HepG2 (cell line): ENCODE measurements around the gene VPS37D. TPM values are rescaled to one million over a fixed set of nuclear protein-coding genes. Genes with fewer than 3 reads are reported as not detected.

Source experiments
- CBX2 ChIP-seq, 2 experiments: fragments of 200-600 bp in 1 of 2; sonication (generic); formaldehyde crosslinking in 1 of 2; IDR thresholded peaks; 2 replicates each; pipeline versions ENCODE4 v1.7.0 to v1.8.1; 2018 to 2022; ENCODE audit warnings: low read depth in 2 of 2, low read length in 1 of 2, mild to moderate bottlenecking in 1 of 2, missing genetic modification reagents in 1 of 2
- DMAP1 ChIP-seq: IDR thresholded peaks from 2 replicates; pipeline ENCODE4 v1.6.1; 2016
- E2F5 ChIP-seq: sonication (generic); formaldehyde crosslinking; conservative IDR thresholded peaks from 2 replicates; pipeline ENCODE4 v1.4.0; 2020; ENCODE audit warnings: missing genetic modification reagents
- FOXK1 ChIP-seq: sonication (generic); formaldehyde crosslinking; IDR thresholded peaks from 2 replicates; pipeline ENCODE4 v1.4.0; 2020; ENCODE audit warnings: low read depth, missing genetic modification reagents, borderline replicate concordance
- GTF3A ChIP-seq: sonication (generic); formaldehyde crosslinking; conservative IDR thresholded peaks from 2 replicates; pipeline ENCODE4 v1.4.0; 2020; ENCODE audit warnings: mild to moderate bottlenecking, missing genetic modification reagents
- KDM2A ChIP-seq: sonication (generic); formaldehyde crosslinking; IDR thresholded peaks from 2 replicates; pipeline ENCODE4 v1.4.0; 2020; ENCODE audit warnings: low read depth, missing genetic modification reagents, borderline replicate concordance
- MEIS2 ChIP-seq: sonication (generic); formaldehyde crosslinking; IDR thresholded peaks from 2 replicates; pipeline ENCODE4 v1.9.0; 2021; ENCODE audit warnings: mild to moderate bottlenecking, missing genetic modification reagents
- MLX ChIP-seq: IDR thresholded peaks from 2 replicates; pipeline ENCODE4 v1.6.1; 2016
- NCOR1 ChIP-seq: fragments of 200-600 bp; sonication (generic); IDR thresholded peaks from 2 replicates; pipeline ENCODE4 v1.7.0; 2017; ENCODE audit warnings: antibody characterized with exemption, low read length, borderline replicate concordance
- NFKB2 ChIP-seq: sonication (generic); formaldehyde crosslinking; IDR thresholded peaks from 2 replicates; pipeline ENCODE4 v1.4.0; 2020; ENCODE audit warnings: missing genetic modification reagents, borderline replicate concordance
- NFYC ChIP-seq: IDR thresholded peaks from 2 replicates; pipeline ENCODE4 v1.6.1; 2016; ENCODE audit warnings: missing genetic modification reagents, missing compliant biosample characterization
- SMAD1 ChIP-seq: sonication (generic); formaldehyde crosslinking; IDR thresholded peaks from 2 replicates; pipeline ENCODE4 v1.4.0; 2020; ENCODE audit warnings: missing genetic modification reagents, low read depth, mild to moderate bottlenecking, borderline replicate concordance
- TBP ChIP-seq: sonication (generic); formaldehyde crosslinking; IDR thresholded peaks from 2 replicates; pipeline ENCODE4 v1.5.0; 2020; ENCODE audit warnings: missing genetic modification reagents
- TRIM22 ChIP-seq: fragments of 450-650 bp; IDR thresholded peaks from 2 replicates; pipeline ENCODE4 v1.6.1; 2017
- U2AF2 ChIP-seq: fragments of 200-400 bp; formaldehyde crosslinking; IDR thresholded peaks from 2 replicates; pipeline ENCODE4 v1.6.1; 2017; ENCODE audit warnings: low read depth, mild to moderate bottlenecking, low read length
- ZBTB10 ChIP-seq: sonication (generic); formaldehyde crosslinking; IDR thresholded peaks from 2 replicates; pipeline ENCODE4 v1.4.0; 2020; ENCODE audit warnings: missing genetic modification reagents, borderline replicate concordance
- ZFP90 ChIP-seq: sonication (generic); formaldehyde crosslinking; IDR thresholded peaks from 2 replicates; pipeline ENCODE4 v1.8.0; 2022; ENCODE audit warnings: missing genetic modification reagents, mild to moderate bottlenecking, inconsistent platforms, borderline replicate concordance
- ZNF124 ChIP-seq: sonication (generic); formaldehyde crosslinking; IDR thresholded peaks from 2 replicates; pipeline ENCODE4 v1.4.0; 2020; ENCODE audit warnings: missing genetic modification reagents
- ZNF232 ChIP-seq: sonication (generic); formaldehyde crosslinking; IDR thresholded peaks from 2 replicates; pipeline ENCODE4 v1.4.0; 2020; ENCODE audit warnings: missing genetic modification reagents, borderline replicate concordance
- ZNF326 ChIP-seq: sonication (generic); formaldehyde crosslinking; IDR thresholded peaks from 2 replicates; pipeline ENCODE4 v1.4.0; 2020; ENCODE audit warnings: missing genetic modification reagents, borderline replicate concordance
- ZNF354B ChIP-seq: sonication (generic); formaldehyde crosslinking; IDR thresholded peaks from 2 replicates; pipeline ENCODE4 v1.8.0; 2022; ENCODE audit warnings: mild to moderate bottlenecking, missing genetic modification reagents
- ZNF549 ChIP-seq: sonication (generic); formaldehyde crosslinking; IDR thresholded peaks from 2 replicates; pipeline ENCODE4 v1.5.0; 2020; ENCODE audit warnings: missing genetic modification reagents
- ZNF558 ChIP-seq: sonication (generic); formaldehyde crosslinking; IDR thresholded peaks from 2 replicates; pipeline ENCODE4 v1.9.0; 2022; ENCODE audit warnings: mild to moderate bottlenecking, missing genetic modification reagents, borderline replicate concordance
- ZNF569 ChIP-seq: sonication (generic); formaldehyde crosslinking; IDR thresholded peaks from 2 replicates; pipeline ENCODE4 v1.5.0; 2020; ENCODE audit warnings: mild to moderate bottlenecking, missing genetic modification reagents, moderate library complexity, borderline replicate concordance
- ZNF792 ChIP-seq: IDR thresholded peaks from 2 replicates; pipeline ENCODE4 v1.6.1; 2016
- polyA plus RNA-seq, 8 experiments: library from polyadenylated mRNA; depleted of rRNA in 3 of 8; stranded (reverse) in 7 of 8; unstranded in 1 of 8; fragments of >200 nt; fragmentation: Illumina TruSeq in 4 of 8; extraction: Trizol in 4 of 8; gene quantifications; 2 replicates each; pipeline versions ENCODE4 v1.2.1 to v1.2.3, GENCODE V29; 2011 to 2016; ENCODE audit warnings: low read depth in 4 of 8, missing spikeins in 1 of 8, mixed read lengths in 1 of 8; ENCODE audit not compliant: insufficient read depth in 1 of 8
- total RNA-seq, 5 experiments: library from RNA; depleted of rRNA; stranded (reverse); fragments of >200 nt; fragmentation: Illumina TruSeq; extraction: Trizol; gene quantifications; 2 replicates each; pipeline ENCODE4 v1.2.3, GENCODE V29; 2016; ENCODE audit warnings: low read depth in 1 of 5

The VPS37D gene
- total and polyA plus RNA-seq, 2 of the 13 experiments (the other 11 are each of a cell fraction or from before 2014, with no cell fraction given), result 3.8 to 6.3 TPM

GRCh38 chr7:73623798-73624668 lies 43.6 kb upstream of the VPS37D start, which contains the start of gene MLXIPL (continued):
- no peak for TF ChIP-seq ZNF232 (CRISPR knock-in tag)
- TF ChIP-seq ZNF326, result no peak
- TF ChIP-seq MLX, result no peak
- TF ChIP-seq TRIM22, result no peak
- TF ChIP-seq CBX2 (IDR thresholded peaks at IDR 0.05; ENCODE audit: low read depth, low read length), result no peak
- TF ChIP-seq CBX2 (CRISPR knock-in tag; IDR thresholded peaks at IDR 0.05; ENCODE audit: low read depth), result 0 out of 2 replicates have a peak, but pooled peaks have one; percentile 41
- TF ChIP-seq NFKB2 (CRISPR knock-in tag), result peak; percentile 66; the same call in 1 of the 2 replicates
- no peak for TF ChIP-seq ZNF558 (CRISPR knock-in tag)
- no peak for TF ChIP-seq U2AF2
- no peak for TF ChIP-seq MEIS2 (CRISPR knock-in tag)
- peak; percentile 60 for TF ChIP-seq KDM2A (CRISPR knock-in tag)
- TF ChIP-seq ZFP90 (CRISPR knock-in tag), result no peak; the same call in 1 of the 2 replicates
- TF ChIP-seq DMAP1 (CRISPR knock-in tag), result no peak
- no peak for TF ChIP-seq SMAD1 (CRISPR knock-in tag)
- 0 out of 2 replicates have a peak, but pooled peaks have one; percentile 46 for TF ChIP-seq E2F5 (CRISPR knock-in tag)
- peak; percentile 82; the same call in 1 of the 2 replicates for TF ChIP-seq ZNF549 (CRISPR knock-in tag)
- no peak for TF ChIP-seq FOXK1
- TF ChIP-seq ZNF354B (CRISPR knock-in tag), result no peak
- no peak for TF ChIP-seq ZNF569 (CRISPR knock-in tag)
- TF ChIP-seq NFYC (CRISPR knock-in tag), result no peak
- TF ChIP-seq GTF3A (CRISPR knock-in tag), result no peak
- no peak for TF ChIP-seq ZBTB10
- TF ChIP-seq NCOR1, result no peak
- no peak for TF ChIP-seq ZNF124 (CRISPR knock-in tag)
- TF ChIP-seq TBP (CRISPR knock-in tag), result no peak
- TF ChIP-seq ZNF792, result no peak
